Measurements from ENCODE around the gene SOX3.

SOX3 gene

GRCh38 chrX:140510306-140510676 is 5.4 kb upstream of the SOX3 start:
- no peak overlapping the region for H3K27ac ChIP-seq (ENCODE audit: low read length)
- no peaks in the 10 kb centered on the region for H3K9me3 ChIP-seq (ENCODE audit: insufficient read depth, low read length)
- no peaks in the 10 kb centered on the region for H3K36me3 ChIP-seq (replicated peaks; ENCODE audit: low read depth, low read length)
- TF ChIP-seq EZH2phosphoT487 (IDR thresholded peaks at IDR 0.05; ENCODE audit: low read depth) (no peak), CTCF (IDR thresholded peaks at IDR 0.05; ENCODE audit: low read depth, low read length) (no peak)
- no peak overlapping the region for H3K4me2 ChIP-seq (ENCODE audit: low read length)
- no peak overlapping the region for H3K4me3 ChIP-seq (ENCODE audit: low read length)
- H4K20me1 ChIP-seq (ENCODE audit: insufficient read depth, low read length), result no peaks in the 10 kb centered on the region
- H3K9ac ChIP-seq (ENCODE audit: low read length), result no peak overlapping the region
- H3K4me1 ChIP-seq (ENCODE audit: low read length), result no peaks in the 10 kb centered on the region
- no peak overlapping the region for H2AFZ ChIP-seq (ENCODE audit: low read depth, low read length)
- no peaks in the 10 kb centered on the region for H3K79me2 ChIP-seq (ENCODE audit: low read length)
- H3K27me3 ChIP-seq (ENCODE audit: low read depth, low read length), result no peaks in the 10 kb centered on the region

GRCh38 chrX:140509468-140510305 is 4.8 kb upstream of the SOX3 start:
- H3K27me3 ChIP-seq (ENCODE audit: low read depth, low read length), result no peaks in the 10 kb centered on the region
- H3K27ac ChIP-seq (ENCODE audit: low read length), result no peak overlapping the region
- no peaks in the 10 kb centered on the region for H3K9me3 ChIP-seq (ENCODE audit: insufficient read depth, low read length)
- no peak for TF ChIP-seq CTCF (IDR thresholded peaks at IDR 0.05; ENCODE audit: low read depth, low read length)
- TF ChIP-seq EZH2phosphoT487 (IDR thresholded peaks at IDR 0.05; ENCODE audit: low read depth), result no peak
- no peak overlapping the region for H2AFZ ChIP-seq (ENCODE audit: low read depth, low read length)
- H3K36me3 ChIP-seq (replicated peaks; ENCODE audit: low read depth, low read length), result no peaks in the 10 kb centered on the region
- no peaks in the 10 kb centered on the region for H3K79me2 ChIP-seq (ENCODE audit: low read length)
- no peaks in the 10 kb centered on the region for H4K20me1 ChIP-seq (ENCODE audit: insufficient read depth, low read length)
- no peak overlapping the region for H3K4me2 ChIP-seq (ENCODE audit: low read length)
- H3K4me3 ChIP-seq (ENCODE audit: low read length), result no peak overlapping the region
- no peak overlapping the region for H3K9ac ChIP-seq (ENCODE audit: low read length)
- H3K4me1 ChIP-seq (ENCODE audit: low read length), result no peaks in the 10 kb centered on the region

- Histone ChIP-seq H3K79me2 (ENCODE audit: low read length) (no peaks in the 10 kb centered on the region), H3K27ac (ENCODE audit: low read length) (no peak overlapping the region), H3K4me1 (ENCODE audit: low read length) (no peaks in the 10 kb centered on the region), H2AFZ (ENCODE audit: low read depth, low read length) (no peak overlapping the region), H3K4me2 (ENCODE audit: low read length) (no peak overlapping the region), H3K9me3 (ENCODE audit: insufficient read depth, low read length) (no peaks in the 10 kb centered on the region), H3K36me3 (replicated peaks; ENCODE audit: low read depth, low read length) (no peaks in the 10 kb centered on the region), H4K20me1 (ENCODE audit: insufficient read depth, low read length) (no peaks in the 10 kb centered on the region), H3K4me3 (ENCODE audit: low read length) (no peak overlapping the region), H3K27me3 (ENCODE audit: low read depth, low read length) (no peaks in the 10 kb centered on the region), H3K9ac (ENCODE audit: low read length) (no peak overlapping the region)
- TF ChIP-seq EZH2phosphoT487 (IDR thresholded peaks at IDR 0.05; ENCODE audit: low read depth) (no peak), CTCF (IDR thresholded peaks at IDR 0.05; ENCODE audit: low read depth, low read length) (no peak)
Observed at GRCh38 chrX:140508958-140509357, 4.1 kb upstream of the SOX3 start.

- H3K27me3 ChIP-seq (ENCODE audit: low read depth, low read length), result no peaks in the 10 kb centered on the region
Observed at GRCh38 chrX:140507982-140508305, 3.1 kb upstream of the SOX3 start.

More at GRCh38 chrX:140507982-140508305, 3.1 kb upstream of the SOX3 start:
- TF ChIP-seq CTCF (IDR thresholded peaks at IDR 0.05; ENCODE audit: low read depth, low read length), result no peak
- no peak for TF ChIP-seq EZH2phosphoT487 (IDR thresholded peaks at IDR 0.05; ENCODE audit: low read depth)
- no peaks in the 10 kb centered on the region for H3K9me3 ChIP-seq (ENCODE audit: insufficient read depth, low read length)
- H3K36me3 ChIP-seq (replicated peaks; ENCODE audit: low read depth, low read length), result no peaks in the 10 kb centered on the region
- H2AFZ ChIP-seq (ENCODE audit: low read depth, low read length), result no peak overlapping the region
- no peak overlapping the region for H3K4me2 ChIP-seq (ENCODE audit: low read length)
- H3K4me1 ChIP-seq (ENCODE audit: low read length), result no peaks in the 10 kb centered on the region
- no peak overlapping the region for H3K9ac ChIP-seq (ENCODE audit: low read length)
- no peak overlapping the region for H3K27ac ChIP-seq (ENCODE audit: low read length)
- H3K4me3 ChIP-seq (ENCODE audit: low read length), result no peak overlapping the region
- H4K20me1 ChIP-seq (ENCODE audit: insufficient read depth, low read length), result no peaks in the 10 kb centered on the region
- no peaks in the 10 kb centered on the region for H3K79me2 ChIP-seq (ENCODE audit: low read length)
